ENCODE data around the gene ZNF837.

The ZNF837 gene

GRCh38 chr19:58350001-58350861 lies 30.6 kb downstream of the ZNF837 start:
- no peak for DNase-seq

DNA sequence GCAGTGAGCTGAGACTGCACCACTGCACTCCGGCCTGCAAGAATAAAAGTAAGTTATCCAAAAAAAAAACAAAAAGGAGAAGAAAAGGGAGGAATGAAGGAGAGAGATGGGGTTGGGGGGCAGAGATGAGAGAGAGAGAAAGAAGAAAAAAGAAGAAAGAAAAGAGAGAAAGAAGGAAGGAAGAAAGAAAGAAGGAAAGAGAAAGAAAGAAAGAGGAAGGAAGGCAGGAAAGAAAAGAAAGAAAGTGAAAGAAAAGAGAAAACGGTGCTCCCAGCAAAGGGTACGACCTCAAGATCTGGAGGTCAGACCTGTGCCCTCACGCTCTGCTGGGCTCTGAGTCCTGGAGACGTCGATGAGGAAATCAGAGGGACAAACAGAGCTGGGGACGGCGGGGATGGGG lies 31.2 kb downstream of the ZNF837 start:
- DNase-seq, result no peak

DNA sequence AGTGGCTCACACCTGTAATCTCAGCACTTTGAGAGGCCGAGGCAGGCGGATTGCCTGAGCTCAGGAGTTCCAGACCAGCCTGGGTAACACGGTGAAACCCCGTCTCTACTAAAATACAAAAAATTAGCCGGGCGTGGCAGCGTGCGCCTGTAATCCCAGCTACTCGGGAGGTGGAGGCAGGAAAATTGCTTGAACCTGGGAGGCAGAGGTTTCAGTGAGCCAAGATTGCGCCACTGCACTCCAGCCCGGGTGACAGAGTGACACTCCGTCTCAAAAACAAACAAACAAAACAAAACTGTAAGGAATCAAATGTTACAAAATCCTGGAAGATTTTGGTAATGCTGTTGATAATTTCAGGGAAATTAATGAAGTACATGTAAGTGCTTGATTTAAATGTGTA lies 32.8 kb downstream of the ZNF837 start:
- DNase-seq, result peak; percentile 33

GRCh38 chr19:58346961-58347929 lies 33.6 kb downstream of the ZNF837 start:
- DNase-seq, result peak; percentile 80

- no peak for DNase-seq
Measured at GRCh38 chr19:58345558-58345957, 35.3 kb downstream of the ZNF837 start.

DNA sequence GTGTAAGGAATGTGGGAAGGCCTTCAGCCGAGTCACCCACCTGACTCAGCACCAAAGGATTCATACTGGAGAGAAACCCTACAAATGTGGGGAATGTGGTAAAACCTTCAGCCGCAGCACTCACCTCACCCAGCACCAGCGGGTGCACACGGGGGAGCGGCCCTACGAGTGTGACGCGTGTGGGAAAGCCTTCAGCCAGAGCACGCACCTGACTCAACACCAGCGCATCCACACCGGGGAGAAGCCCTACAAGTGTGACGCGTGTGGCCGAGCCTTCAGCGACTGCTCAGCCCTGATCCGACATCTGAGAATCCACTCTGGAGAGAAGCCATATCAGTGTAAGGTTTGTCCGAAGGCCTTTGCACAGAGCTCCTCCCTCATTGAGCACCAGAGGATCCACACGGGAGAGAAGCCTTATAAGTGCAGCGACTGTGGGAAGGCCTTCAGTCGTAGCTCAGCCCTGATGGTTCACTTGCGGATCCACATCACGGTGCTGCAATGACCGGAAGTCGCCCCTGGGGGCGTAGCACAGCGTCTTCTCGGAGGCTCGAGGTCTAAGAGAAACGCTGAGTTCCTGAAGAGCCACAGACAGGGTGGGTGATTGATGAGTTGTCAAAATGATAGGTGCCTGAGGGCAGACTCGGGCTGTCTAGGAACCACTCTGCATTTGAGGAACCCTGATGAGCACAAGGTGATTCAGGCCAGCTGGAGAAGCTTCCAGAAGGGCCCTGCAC lies 41.8 kb downstream of the ZNF837 start:
- no peak for DNase-seq

DNA sequence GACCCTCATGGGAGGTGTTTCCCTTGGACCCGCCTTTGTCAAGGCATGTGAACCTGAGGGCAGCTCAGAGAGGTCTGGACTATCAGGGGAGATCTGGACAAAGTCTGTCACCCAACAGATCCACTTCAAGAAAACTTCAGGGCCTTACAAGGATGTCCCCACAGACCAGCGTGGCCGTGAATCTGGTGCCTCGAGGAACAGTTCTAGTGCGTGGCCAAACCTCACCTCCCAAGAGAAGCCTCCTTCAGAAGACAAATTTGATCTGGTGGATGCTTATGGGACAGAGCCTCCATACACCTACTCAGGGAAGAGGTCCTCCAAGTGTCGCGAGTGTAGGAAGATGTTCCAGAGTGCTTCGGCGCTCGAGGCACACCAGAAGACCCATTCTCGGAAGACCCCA lies 42.5 kb downstream of the ZNF837 start:
- DNase-seq, result no peak

DNA sequence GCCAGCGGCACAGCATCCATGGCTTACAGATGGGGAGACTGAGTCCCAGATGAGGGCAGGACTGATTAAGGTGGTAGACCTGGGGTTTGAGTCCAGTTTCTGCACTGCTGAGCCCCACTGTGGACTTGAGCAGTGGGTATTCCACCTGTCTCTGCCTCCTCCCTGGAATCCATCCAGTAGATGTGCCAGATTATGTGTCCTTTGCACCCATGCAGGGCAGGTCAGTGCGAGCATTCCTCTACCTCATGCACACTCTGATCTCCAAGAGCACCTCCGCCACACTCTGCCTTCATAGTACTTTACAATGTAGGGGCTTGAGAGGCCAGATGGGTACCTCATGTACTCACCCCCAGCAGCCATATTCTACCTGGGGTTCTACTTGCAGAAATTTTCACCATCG lies 44.0 kb downstream of the ZNF837 start:
- DNase-seq, result no peak

DNA sequence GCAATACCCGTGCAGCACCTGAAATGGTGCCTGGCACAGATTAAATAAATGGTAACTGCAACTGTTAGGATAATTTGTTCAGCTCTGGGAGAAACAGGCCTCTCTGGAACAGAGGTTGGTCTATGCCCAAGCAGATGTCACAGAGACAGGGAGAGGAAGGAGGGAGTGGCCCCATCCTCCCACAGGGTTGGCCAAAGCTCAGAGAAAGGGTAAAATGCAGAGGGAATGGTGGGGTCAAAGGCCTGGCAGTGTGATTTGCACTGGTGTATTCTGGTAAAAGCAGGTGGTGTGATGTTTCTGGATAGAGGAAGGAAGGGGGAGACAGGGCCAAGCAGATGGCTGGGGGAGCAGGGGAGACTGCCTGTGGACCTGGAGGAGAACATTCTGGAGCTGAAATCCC lies 44.6 kb downstream of the ZNF837 start:
- no peak for DNase-seq

GRCh38 chr19:58335630-58336029 lies 45.2 kb downstream of the ZNF837 start:
- no peak for DNase-seq

GRCh38 chr19:58334691-58335249 lies 46.1 kb downstream of the ZNF837 start:
- DNase-seq, result no peak

DNA sequence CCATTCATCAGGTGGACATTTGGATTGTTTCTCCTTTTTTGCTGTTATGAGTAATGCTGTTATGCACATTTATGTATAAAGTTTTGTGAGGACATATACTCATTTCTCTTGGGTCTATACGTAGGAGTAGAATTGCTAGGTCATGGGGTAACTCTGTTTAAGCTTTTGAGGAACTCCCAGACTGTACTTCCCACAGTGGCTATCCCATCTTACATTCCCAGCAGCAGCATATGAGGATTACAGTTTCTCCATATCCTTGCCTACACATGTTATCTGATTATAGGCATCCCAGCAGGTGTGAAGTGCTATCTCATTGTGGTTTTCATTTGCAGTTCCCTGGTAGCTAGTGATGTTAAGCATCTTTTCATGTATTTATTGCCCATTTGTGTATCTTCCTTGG lies 48.1 kb downstream of the ZNF837 start:
- no peak for DNase-seq

GRCh38 chr19:58330458-58330857 lies 50.4 kb downstream of the ZNF837 start:
- DNase-seq, result peak; percentile 15

GRCh38 chr19:58328999-58329398 lies 51.8 kb downstream of the ZNF837 start:
- peak; percentile 60 for DNase-seq

GRCh38 chr19:58326914-58327726 lies 53.7 kb downstream of the ZNF837 start, which contains the start of gene ZSCAN22:
ZSCAN22 (plus strand) TSS chr19:58326994; CDS start chr19:58334803, 7,809 bp downstream.
- peak; percentile 98 for DNase-seq

- DNase-seq, result no peak
Measured at GRCh38 chr19:58326501-58326913, 54.3 kb downstream of the ZNF837 start.

- DNase-seq, result no peak
Measured at GRCh38 chr19:58325311-58326022, 55.4 kb downstream of the ZNF837 start.

- no peak for DNase-seq
Measured at GRCh38 chr19:58319241-58319640, 61.6 kb downstream of the ZNF837 start.

DNA sequence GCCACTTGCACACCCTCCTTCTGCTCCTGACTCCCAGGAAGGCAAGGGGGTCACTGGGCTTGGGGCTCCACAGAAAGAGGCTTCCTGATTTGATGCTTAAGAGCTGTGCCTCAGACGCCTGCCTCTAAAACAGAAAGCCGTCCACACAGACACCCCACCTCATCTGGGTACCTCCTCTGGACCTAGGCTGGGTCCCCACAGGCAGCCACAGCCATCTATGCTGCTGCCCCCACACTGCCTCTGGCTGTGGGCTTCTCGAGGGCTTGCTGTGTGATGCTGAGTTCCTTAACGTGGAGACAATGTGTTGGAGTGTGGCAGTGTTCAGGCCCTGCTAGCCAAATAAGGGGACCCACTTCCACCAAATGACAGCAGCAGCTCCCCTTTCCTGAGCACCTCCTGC lies 62.5 kb downstream of the ZNF837 start:
- no peak for DNase-seq

Data from OCI-M1 (cell line).